Activated naive CD4-positive, alpha-beta T cell treated with anti-CD3 and anti-CD28 coated beads, Interleukin-2, amount 50 U/mL, for 72 hours (primary cell): ENCODE results near the gene TMEM143. TPM values are rescaled to one million over a fixed set of nuclear protein-coding genes. Genes with fewer than 3 reads are reported as not detected.

Experiments used
- ATAC-seq, 2 donors: fragments of 150-1000 bp; cut with Tn5 transposase; 2 replicates each; pipeline ENCODE4 v1.10.0; 2021; ENCODE audit warnings: mild to moderate bottlenecking in 2 of 2, moderate library complexity in 2 of 2
- DNase-seq, 2 donors: peaks; one replicate each; pipeline ENCODE4 v3.0.0; 2021 to 2022; ENCODE audit warnings: low spot score in 2 of 2
- H3K27ac Mint-ChIP-seq, 2 donors: one replicate each; pipeline ENCODE4 v1.8.0; 2022; ENCODE audit warnings: mild to moderate bottlenecking in 2 of 2, mixed read lengths in 2 of 2
- H3K36me3 Mint-ChIP-seq, 2 donors: one replicate each; pipeline ENCODE4 v1.8.0; 2022; ENCODE audit warnings: mixed read lengths in 2 of 2
- H3K9me3 Mint-ChIP-seq, 2 donors: one replicate each; pipeline ENCODE4 v1.8.0; 2022; ENCODE audit warnings: mixed read lengths in 2 of 2
- total RNA-seq, 2 donors: library from RNA; stranded (reverse); gene quantifications; one replicate each; pipeline ENCODE4 v1.2.3, GENCODE V29; 2022

TMEM143 gene
- total RNA-seq, 2 donors from 2014 or later: 24.1 to 48.1 TPM

DNA sequence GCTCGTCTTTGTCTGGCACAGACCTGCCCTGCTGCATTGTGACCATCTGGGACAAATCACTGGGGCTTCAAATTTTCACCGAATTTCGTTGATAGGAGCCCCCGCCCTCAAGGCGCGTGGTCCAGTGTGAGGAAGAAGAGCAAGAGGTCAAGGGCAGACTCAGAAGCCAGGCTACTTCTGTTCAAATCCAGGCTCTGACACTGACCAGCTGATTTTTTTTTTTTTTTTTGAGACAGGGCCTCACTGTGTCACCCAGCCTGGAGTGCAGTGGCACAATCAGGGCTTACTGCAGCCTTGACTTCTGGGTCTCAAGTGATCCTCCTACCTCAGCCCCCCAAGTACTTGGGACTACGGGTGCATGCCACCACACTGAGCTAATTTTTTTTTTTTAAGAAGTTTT lies 7.6 kb upstream of the TMEM143 start:
- DNase-seq (no peak), ATAC-seq (no peak)
- no peak overlapping the region for H3K27ac Mint-ChIP-seq
- no peaks in the 10 kb centered on the region for H3K36me3 Mint-ChIP-seq
- no peaks in the 10 kb centered on the region for H3K9me3 Mint-ChIP-seq

DNA sequence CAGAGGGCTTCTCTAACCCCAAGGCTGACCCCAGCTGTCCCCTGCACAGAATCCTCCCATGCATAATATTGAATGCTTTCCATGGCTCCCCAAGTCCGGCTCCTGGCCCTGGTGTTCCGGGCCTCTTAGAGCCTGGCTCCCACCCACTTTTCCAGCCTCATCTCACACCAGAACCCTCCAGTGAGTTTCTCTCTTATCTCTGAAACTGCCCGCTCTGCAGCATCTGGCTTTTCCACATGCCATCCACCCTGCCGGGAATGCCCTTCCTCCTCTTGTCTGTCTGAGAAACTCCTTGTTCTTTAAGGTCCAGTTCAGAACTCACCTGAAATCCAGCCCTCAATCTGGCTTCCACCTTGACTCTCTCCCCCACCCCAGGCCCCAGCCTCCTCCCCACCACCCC lies 7.2 kb upstream of the TMEM143 start:
- Mint-ChIP-seq H3K9me3 (no peaks in the 10 kb centered on the region), H3K36me3 (no peaks in the 10 kb centered on the region), H3K27ac (no peak overlapping the region)
- DNase-seq: no peak
- ATAC-seq: no peak

DNA sequence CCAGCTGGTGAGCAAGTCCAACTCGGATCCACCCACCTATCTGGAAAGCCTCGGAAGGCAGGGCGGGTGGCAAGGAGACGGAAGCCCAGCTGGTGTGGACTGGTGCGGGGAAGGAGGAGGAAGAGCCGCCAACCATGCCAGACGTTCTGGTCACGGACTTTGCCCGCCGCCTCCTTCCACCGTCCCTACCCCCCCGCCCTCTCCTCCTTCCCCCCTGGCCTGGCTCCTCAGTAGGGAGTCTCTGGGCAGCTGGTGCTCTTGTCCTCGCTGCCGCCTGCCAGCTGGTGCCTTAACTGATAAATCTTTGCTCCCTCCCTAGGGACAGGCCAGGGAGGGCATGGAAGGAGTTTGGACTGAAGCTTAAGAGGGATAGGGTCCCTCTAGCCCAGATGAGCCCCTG lies 5.2 kb upstream of the TMEM143 start:
- no peak for ATAC-seq
- no peak for DNase-seq
- H3K27ac Mint-ChIP-seq: no peak overlapping the region
- H3K36me3 Mint-ChIP-seq: no peaks in the 10 kb centered on the region
- H3K9me3 Mint-ChIP-seq: no peaks in the 10 kb centered on the region

DNA sequence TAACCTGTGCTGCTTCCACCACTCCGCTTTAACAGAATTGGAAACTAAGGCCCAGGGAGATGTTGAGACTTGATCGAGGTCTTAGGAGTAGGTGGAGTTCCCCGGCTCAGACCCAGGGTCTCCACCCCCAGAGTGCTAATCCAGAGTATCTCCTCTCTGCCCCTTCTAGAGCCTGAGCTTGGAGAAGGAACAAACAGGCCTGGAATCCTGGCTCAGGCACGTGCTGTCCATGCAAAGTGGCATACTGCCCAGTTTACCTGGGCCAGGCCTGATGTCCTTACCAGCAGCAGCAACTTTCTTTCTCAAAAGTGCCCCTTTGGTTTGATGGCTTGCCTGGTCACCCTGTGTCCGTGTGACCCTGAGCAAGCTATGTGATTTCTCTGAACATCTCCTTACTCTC lies 4.1 kb upstream of the TMEM143 start:
- peaks cover 0 to 9% of the 10 kb centered on the region in 2 donors for H3K36me3 Mint-ChIP-seq
- H3K27ac Mint-ChIP-seq: peak overlapping the region in 1 of 2 donors; percentile 14
- no peak for DNase-seq
- no peak for ATAC-seq
- no peaks in the 10 kb centered on the region for H3K9me3 Mint-ChIP-seq

DNA sequence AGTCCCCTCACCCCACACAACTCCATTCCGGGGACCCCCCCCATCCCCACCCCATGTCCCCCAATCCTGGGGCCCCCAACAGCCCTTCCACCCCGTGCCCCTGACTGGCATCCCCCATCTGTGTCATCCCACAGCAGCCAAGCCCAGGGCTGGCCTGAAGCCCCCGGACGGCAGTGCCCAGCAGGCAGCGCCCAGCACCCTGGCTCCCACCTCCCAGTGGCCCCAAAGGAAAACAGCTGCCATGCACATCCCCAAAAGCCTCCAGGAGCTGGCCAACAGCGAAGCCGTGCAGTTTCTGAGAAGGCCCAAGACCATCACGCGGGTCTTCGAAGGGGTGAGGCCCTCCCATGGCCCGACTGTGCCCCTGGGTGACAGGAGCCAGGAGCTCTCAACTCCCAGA lies 1.9 kb upstream of the TMEM143 start:
- H3K36me3 Mint-ChIP-seq: peaks cover 0 to 11% of the 10 kb centered on the region in 2 donors
- H3K9me3 Mint-ChIP-seq: no peaks in the 10 kb centered on the region
- no peak for DNase-seq
- ATAC-seq: no peak
- peak overlapping the region in 1 of 2 donors; percentile 95 for H3K27ac Mint-ChIP-seq

DNA sequence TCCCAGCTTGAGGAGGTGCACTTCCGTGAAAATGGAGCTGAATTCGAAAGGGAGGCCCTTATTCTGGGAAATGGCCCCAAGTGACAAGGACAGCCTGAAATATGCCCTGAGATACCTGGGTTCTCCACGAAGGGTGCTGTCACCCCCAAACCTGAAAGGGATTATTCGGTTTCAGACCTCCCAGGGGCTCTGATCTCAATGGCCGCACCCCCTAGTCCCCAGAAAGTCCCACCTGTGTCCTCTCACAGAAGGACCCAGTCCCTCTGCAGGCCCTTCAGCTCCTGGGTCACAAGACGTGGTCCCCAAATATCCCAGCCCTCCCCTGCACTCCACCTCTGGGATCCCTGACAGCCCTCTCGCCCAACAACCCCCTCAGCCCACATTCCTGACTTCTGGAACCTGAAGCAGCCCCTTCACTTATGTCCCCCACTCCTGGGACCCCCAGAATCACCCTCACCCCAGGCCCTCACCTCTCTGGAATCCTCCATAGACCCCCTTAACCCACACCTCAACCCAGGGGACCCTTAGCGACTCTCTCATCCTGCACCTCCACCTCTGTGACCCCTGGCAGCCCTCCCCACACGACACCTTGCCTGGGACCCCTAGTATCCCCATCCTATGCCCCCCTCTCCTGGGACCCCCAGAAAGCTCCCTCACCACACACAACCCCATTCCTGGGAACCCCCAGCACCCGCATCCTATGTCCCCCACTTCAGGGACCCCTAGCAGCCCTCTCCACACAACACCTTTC lies 1.0 kb upstream of the TMEM143 start:
- DNase-seq (peak in 1 of 2 donors; percentile 64), ATAC-seq (no peak)
- H3K36me3 Mint-ChIP-seq: peaks cover 0 to 11% of the 10 kb centered on the region in 2 donors
- peak overlapping the region; percentile 82 to 95 for H3K27ac Mint-ChIP-seq
- H3K9me3 Mint-ChIP-seq: no peaks in the 10 kb centered on the region

DNA sequence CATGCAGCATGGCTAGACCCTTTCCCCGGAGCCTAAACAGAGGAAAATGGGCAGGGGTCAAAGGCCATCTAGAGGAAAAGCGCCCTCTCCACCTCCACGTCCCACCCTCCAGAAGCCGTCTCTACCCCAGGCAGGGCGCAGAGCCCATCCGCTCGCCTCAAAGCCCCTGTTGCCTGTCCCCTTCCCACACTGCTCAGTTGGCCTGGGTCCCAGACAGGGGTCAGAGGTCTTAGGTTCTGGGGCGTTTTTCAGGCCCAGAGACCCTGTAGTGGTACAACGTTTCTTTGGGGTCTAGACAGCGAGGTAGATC lies 285 bp downstream of the TMEM143 start:
- peak; percentile 4 to 23 for ATAC-seq
- Mint-ChIP-seq H3K27ac (peak overlapping the region; percentile 95 to 98), H3K9me3 (no peaks in the 10 kb centered on the region), H3K36me3 (peaks cover 0 to 11% of the 10 kb centered on the region in 2 donors)
- DNase-seq: no peak

DNA sequence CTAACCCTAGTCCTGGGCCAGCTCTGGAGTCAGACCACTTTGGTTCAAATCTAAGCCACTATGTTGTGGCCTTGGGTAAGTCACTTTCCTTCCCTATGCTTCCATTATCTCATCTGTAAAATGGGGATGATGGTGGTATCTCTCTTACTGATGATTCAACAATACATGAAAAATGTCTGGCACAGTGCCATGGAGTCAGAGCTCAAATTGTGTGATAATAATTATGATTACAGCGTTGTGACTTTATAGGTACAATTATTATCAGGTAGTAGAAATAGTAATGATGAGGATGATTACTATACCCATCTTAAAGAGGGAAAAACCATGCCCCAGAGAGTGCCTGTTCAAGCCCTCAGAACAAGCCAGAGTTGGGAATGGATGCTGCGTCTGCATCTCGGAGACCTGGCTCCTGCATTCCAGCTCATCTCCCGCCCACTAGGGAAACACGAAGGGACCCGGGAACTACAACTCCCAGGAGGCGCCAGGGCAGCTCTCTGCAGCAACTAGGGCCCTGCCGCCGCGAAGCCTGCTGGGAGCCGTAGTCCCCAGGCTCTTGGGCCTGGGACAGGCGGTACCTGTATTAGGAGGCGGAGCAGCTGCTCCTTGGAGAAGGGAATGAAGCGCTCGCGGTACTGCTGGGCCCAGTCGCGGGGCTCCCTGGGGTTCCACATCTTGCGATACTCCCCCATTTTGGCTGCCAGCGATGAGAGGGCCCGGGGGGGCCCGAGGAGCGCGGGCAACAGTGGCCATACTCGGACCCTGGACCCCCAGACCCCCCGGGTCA lies 832 bp downstream of the TMEM143 start:
- Mint-ChIP-seq H3K27ac (peak overlapping the region; percentile 95 to 98), H3K9me3 (no peaks in the 10 kb centered on the region), H3K36me3 (peaks cover 0 to 11% of the 10 kb centered on the region in 2 donors)
- peak; percentile 74 to 78 for ATAC-seq
- peak; percentile 89 to 90 for DNase-seq

DNA sequence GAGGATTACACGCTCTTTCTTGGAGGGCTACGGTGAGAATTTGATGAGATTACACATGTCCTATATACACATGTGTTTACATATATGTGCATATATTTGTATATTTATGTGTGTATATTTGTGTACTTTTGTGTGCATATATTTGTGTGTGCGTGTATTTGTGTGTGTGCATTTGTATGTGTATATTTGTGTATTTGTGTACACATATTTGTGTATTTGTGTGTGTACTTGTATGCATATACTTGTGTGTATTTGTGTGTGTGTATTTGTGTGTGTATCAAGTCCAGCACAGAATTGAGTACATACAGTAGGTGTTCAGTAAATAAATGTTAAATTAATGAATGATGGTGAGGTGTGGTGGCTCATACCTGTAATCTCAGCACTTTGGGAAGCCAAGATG lies 1.8 kb downstream of the TMEM143 start:
- Mint-ChIP-seq H3K9me3 (no peaks in the 10 kb centered on the region), H3K36me3 (peaks cover 0 to 11% of the 10 kb centered on the region in 2 donors), H3K27ac (peak overlapping the region in 1 of 2 donors; percentile 95)
- ATAC-seq (no peak), DNase-seq (no peak)

DNA sequence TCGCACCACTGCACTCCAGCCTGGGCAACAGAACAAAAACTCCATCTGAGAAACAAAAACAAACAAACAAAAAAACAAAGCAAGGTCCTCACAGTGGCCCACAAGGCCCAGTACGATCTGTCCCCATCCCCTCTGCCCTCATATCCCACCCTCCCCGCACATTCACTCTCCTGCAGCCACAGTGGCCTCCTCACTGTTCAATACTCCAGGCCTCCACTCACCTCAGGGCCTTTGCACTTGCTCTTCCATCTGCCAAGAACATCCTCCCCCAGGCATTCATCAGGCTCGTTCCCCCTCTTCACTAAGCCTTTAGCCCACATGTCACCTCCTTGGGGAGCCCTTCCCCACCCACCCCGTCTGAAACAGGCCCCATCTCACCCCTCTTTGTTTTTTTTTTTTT lies 4.6 kb downstream of the TMEM143 start:
- no peaks in the 10 kb centered on the region for H3K9me3 Mint-ChIP-seq
- ATAC-seq (no peak), DNase-seq (no peak)

DNA sequence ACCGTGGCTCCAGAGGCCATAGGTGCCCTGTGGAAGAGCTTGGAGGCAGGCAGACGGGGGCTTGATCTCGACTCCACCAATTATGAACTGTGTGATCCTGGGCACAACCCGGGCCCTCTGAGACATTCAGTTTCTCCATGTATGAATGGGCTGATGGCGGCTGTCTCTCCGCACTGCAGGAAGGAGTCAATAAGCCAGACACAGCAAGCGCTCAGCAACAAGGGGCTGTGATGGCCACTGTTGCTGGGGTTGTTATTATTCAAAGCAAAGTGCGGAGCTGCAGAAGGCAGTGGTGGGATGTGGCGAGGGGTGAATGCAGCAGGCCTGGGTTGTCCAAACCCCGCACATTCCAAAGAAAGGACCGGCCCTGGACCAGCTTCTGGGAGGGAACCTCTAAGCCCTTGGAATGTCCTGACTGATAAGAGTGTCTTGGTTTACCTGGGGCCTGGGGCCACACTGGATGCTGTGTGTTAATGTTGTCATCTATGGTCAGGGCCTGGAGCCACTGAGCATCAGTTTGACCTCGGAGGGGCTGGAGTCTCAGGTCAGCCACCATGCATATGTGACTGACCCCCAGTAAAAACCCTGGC lies 8.3 kb downstream of the TMEM143 start:
- ATAC-seq (no peak), DNase-seq (no peak)
- peak overlapping the region in 1 of 2 donors; percentile 50 for H3K27ac Mint-ChIP-seq
- H3K9me3 Mint-ChIP-seq: no peaks in the 10 kb centered on the region
- no peaks in the 10 kb centered on the region for H3K36me3 Mint-ChIP-seq

More for the DNA sequence above, 4.6 kb downstream of the TMEM143 start:
- Mint-ChIP-seq H3K27ac (no peak overlapping the region), H3K36me3 (peaks cover 0 to 11% of the 10 kb centered on the region in 2 donors)

DNA sequence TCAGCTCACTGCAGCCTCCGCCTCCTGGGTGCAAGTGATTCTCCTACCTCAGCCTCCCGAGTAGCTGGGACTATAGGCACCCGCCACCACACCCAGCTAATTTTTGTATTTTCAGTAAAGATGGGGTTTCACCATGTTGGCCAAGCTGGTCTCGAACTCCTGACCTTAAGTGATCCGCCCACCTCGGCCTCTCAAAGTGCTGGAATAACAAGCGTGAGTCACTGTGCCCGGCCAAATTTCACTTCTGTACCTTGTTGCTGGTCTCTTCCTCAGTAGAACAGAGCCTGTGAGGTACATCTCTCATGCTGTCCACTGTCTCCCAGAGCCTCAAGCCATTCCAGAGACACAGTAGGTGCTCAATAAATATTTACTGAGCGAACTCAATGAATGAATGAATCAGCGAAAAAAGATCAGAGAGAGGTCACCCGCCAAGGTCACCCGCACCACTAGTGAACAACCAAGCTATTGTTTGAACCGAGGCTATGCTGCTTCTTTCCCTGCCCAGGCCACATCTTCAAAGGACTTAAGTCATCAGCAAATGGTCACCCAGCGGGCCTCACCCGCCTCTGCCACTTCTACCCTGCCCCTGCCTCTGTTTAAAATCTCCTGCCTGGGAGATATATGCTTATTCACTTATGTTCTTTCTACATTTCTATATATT lies 9.3 kb downstream of the TMEM143 start:
- H3K9me3 Mint-ChIP-seq: no peaks in the 10 kb centered on the region
- ATAC-seq: no peak
- H3K27ac Mint-ChIP-seq: peak overlapping the region; percentile 23 to 36
- H3K36me3 Mint-ChIP-seq: no peaks in the 10 kb centered on the region
- no peak for DNase-seq

DNA sequence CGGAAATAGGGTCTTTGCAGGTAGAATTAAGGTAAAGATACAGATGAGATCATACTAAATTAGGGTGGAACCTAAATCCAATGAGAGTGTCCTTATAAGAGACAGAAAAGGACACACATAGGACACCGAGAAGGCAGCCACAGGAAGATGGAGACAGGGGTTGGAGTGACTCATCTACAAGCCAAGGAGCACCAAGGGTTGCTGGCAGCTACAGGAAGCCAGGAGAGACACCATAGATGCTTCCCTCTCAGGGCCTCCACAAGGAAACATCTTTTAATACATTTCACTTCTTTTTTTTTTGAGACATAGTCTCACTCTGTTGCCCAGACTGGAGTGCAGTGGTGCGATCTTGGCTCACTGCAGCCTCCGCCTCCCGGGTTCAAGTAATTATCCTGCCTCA lies 10.1 kb downstream of the TMEM143 start:
- ATAC-seq: no peak
- H3K27ac Mint-ChIP-seq: no peak overlapping the region
- H3K9me3 Mint-ChIP-seq: no peaks in the 10 kb centered on the region
- DNase-seq: no peak
- H3K36me3 Mint-ChIP-seq: no peaks in the 10 kb centered on the region

DNA sequence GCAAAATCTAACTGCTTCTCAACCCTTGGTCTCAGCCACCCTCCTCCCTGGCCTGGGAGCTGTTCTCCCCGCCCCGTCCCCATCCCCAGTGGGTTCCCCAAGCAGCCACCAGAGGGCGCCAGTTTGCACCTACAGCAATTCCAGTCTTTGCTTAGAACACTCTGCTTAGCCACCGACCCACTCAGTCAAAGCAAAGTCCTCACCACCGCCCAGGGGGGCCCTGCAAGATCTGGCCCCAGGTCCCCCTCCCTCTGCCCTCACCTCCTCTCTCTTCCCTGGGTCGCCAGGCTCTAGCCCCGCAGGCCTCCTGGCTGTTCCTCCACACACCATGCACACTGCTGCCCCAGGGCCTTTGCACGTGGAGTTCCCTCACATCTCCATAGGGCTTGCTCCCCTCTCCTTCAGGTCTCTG lies 12.4 kb downstream of the TMEM143 start:
- Mint-ChIP-seq H3K9me3 (no peaks in the 10 kb centered on the region), H3K36me3 (no peaks in the 10 kb centered on the region), H3K27ac (no peak overlapping the region)
- DNase-seq: peak; percentile 78 to 89
- peak; percentile 91 to 95 for ATAC-seq

DNA sequence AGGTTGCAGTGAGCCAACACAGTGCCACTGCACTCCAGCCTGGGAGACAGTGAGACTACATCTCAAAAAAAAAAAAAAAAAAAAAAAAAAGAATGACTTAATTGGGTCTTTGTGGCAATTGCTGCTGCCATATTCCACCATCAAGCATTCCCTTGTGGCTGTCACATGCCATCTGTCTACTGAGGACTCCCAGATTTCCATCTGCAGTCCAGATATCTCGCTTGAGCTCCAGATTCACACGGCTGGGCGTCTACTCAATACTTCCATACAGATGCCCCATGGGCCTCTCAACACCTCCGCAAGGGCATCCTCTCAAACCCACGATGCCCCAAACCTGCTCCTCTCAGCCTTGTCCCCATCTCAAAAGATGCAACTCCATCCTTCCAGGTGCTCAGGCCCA lies 12.9 kb downstream of the TMEM143 start:
- no peak for DNase-seq
- Mint-ChIP-seq H3K9me3 (no peaks in the 10 kb centered on the region), H3K36me3 (no peaks in the 10 kb centered on the region), H3K27ac (no peak overlapping the region)
- no peak for ATAC-seq

DNA sequence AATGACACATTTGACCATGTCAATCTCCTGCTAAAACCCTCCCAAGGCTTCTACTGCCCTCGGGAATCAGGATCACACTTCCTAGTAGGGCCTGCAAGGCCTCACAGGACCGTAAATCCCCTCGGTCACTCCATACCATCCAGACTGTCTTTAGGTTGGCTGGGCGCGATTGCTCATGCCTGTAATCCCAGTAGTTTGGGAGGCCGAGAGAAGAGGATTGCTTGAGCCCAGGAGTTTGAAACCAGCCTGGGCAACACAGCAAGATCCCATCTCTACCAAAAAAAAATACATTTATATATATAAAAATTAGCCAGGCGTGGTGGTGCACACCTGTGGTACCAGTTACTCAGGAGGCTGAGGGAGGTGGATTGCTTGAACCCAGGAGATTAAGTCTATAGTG lies 15.0 kb downstream of the TMEM143 start:
- H3K9me3 Mint-ChIP-seq: no peaks in the 10 kb centered on the region
- H3K36me3 Mint-ChIP-seq: no peaks in the 10 kb centered on the region
- DNase-seq (no peak), ATAC-seq (no peak)
- H3K27ac Mint-ChIP-seq: no peak overlapping the region

DNA sequence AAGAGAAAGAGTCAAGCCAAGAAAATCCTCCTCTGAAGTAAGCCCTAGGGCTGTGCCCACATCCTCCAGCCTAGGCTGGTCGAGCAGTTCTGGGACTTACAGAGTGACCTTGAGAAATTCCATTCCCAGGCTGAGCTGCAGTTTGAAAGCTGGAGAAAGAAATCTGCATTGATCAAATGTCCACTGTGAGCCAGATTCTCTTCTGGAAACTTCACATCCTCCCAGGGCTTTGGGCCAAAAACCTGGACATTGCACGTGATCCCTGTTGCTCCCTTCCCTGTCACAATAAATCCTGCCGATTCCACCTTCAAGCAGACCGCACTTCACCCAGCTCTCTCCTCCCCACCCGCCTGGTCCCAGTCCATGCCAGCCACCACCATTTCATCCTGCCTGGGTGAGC lies 15.7 kb downstream of the TMEM143 start:
- no peak for DNase-seq

More for the DNA sequence above, 15.7 kb downstream of the TMEM143 start:
- no peak for ATAC-seq
- Mint-ChIP-seq H3K36me3 (no peaks in the 10 kb centered on the region), H3K9me3 (no peaks in the 10 kb centered on the region), H3K27ac (no peak overlapping the region)
